Measurements from ENCODE around the gene SCNM1.

DNA sequence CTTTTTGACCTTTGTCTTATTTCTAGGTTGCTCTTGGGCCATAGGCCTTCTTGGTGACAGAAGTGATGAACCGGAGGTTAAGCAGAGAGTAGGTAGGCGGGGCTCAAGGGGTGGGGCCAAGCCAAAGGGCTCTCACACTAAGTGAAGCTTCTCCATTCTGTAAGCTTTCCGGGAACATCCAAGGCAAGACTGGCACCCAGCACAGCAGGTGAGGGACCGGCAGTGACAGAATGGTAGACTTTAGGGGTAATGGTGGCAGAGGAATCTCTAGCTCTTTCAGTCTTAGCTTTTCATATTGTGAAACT is 9.5 kb upstream of the SCNM1 start, which contains the start of gene TNFAIP8L2:
- TF ChIP-seq CTCF (IDR thresholded peaks at IDR 0.05) (no peak), EZH2 (IDR thresholded peaks at IDR 0.05) (no peak), EZH2phosphoT487 (IDR thresholded peaks at IDR 0.05) (no peak)
